Middle frontal gyrus (tissue), 1 donor: ENCODE measurements around the gene LBHD2.
"Not testable (repeated sequence)": the region's sequence is repeated elsewhere in the genome, so short reads cannot be mapped to it uniquely, and the experiment has no call there.

Experiments used
- DNase-seq: peaks from one replicate; pipeline ENCODE4 v3.0.0-alpha.2; 2015; ENCODE audit warnings: low spot score; ENCODE audit errors: extremely low spot score

The LBHD2 gene

GRCh38 chr14:103084021-103084919 lies at the start of gene LBHD2:
TSS of gene LBHD2 (plus strand) at chr14:103084210. CDS start at chr14:103086013, 1,803 bp downstream.
- DNase-seq, result no peak

GRCh38 chr14:103041464-103041863 lies 42.5 kb upstream of the LBHD2 start:
- no peak for DNase-seq

GRCh38 chr14:103043257-103044015 lies 40.6 kb upstream of the LBHD2 start:
- no peak for DNase-seq

- DNase-seq, result no peak
These were observed 38.6 kb upstream of the LBHD2 start for GRCh38 chr14:103045371-103045869.

- not testable (repeated sequence) for DNase-seq
These were observed 36.6 kb upstream of the LBHD2 start for GRCh38 chr14:103047453-103047852.

- DNase-seq, result no peak
These were observed 33.1 kb upstream of the LBHD2 start for GRCh38 chr14:103050935-103051334.

GRCh38 chr14:103052407-103052806 lies 31.6 kb upstream of the LBHD2 start:
- DNase-seq, result no peak

GRCh38 chr14:103055695-103056094 lies 28.3 kb upstream of the LBHD2 start:
- no peak for DNase-seq

- no peak for DNase-seq
These were observed 27.5 kb upstream of the LBHD2 start for GRCh38 chr14:103056322-103057027.

GRCh38 chr14:103057028-103057371 lies 27.0 kb upstream of the LBHD2 start:
- DNase-seq, result no peak

- peak; percentile 89 for DNase-seq
These were observed 26.4 kb upstream of the LBHD2 start, which contains the start of gene CDC42BPB for GRCh38 chr14:103057372-103058163. TSS of gene CDC42BPB (minus strand) at chr14:103057549. CDS start at chr14:103057173, 376 bp downstream.

- no peak for DNase-seq
These were observed 25.6 kb upstream of the LBHD2 start for GRCh38 chr14:103058164-103059055.

GRCh38 chr14:103059556-103059955 lies 24.5 kb upstream of the LBHD2 start:
- DNase-seq, result no peak

- DNase-seq, result no peak
These were observed 22.5 kb upstream of the LBHD2 start for GRCh38 chr14:103061482-103061976.

- no peak for DNase-seq
These were observed 19.6 kb upstream of the LBHD2 start for GRCh38 chr14:103064436-103064835.

GRCh38 chr14:103064978-103065377 lies 19.0 kb upstream of the LBHD2 start:
- no peak for DNase-seq

GRCh38 chr14:103065861-103066260 lies 18.1 kb upstream of the LBHD2 start:
- DNase-seq, result no peak

GRCh38 chr14:103066399-103066798 lies 17.6 kb upstream of the LBHD2 start:
- no peak for DNase-seq

- DNase-seq, result no peak
These were observed 16.6 kb upstream of the LBHD2 start for GRCh38 chr14:103067231-103067954.
